H1 (cell line): ENCODE results near the gene KCNK7. TPM values are rescaled to one million over a fixed set of nuclear protein-coding genes. Genes with fewer than 3 reads are reported as not detected.

Experiments used
- CHD1 ChIP-seq: IDR thresholded peaks from 2 replicates; pipeline ENCODE4 v1.6.1; 2012; ENCODE audit warnings: low read depth, low read length, improper control_type of control experiment
- EP300 ChIP-seq, 2 experiments: IDR thresholded peaks; 1 replicate in 1 of 2; 2 replicates in 1 of 2; pipeline ENCODE4 v1.6.1; 2011 to 2012; ENCODE audit warnings: low read depth in 2 of 2, low read length in 2 of 2, mild to moderate bottlenecking in 2 of 2, borderline replicate concordance in 1 of 2, inconsistent platforms in 1 of 2, moderate library complexity in 1 of 2
- GABPA ChIP-seq: IDR thresholded peaks from 2 replicates; pipeline ENCODE4 v1.6.1; 2011; ENCODE audit warnings: mild to moderate bottlenecking, low read length, moderate library complexity, borderline replicate concordance; ENCODE audit not compliant: insufficient read depth
- KDM1A ChIP-seq: fragments of 200-600, 300-600 bp; sonication (generic); IDR thresholded peaks from 2 replicates; pipeline ENCODE4 v1.7.1; 2016; ENCODE audit warnings: mild to moderate bottlenecking, low read length, borderline replicate concordance
- SP2 ChIP-seq: IDR thresholded peaks from 2 replicates; pipeline ENCODE4 v1.6.1; 2012; ENCODE audit warnings: mild to moderate bottlenecking, low read length, inconsistent platforms
- YY1 ChIP-seq: IDR thresholded peaks from 2 replicates; pipeline ENCODE4 v1.6.1; 2011; ENCODE audit warnings: low read depth, mild to moderate bottlenecking, low read length
- polyA plus RNA-seq, 7 experiments: library from polyadenylated mRNA; depleted of rRNA in 3 of 7; stranded (reverse) in 5 of 7; unstranded in 2 of 7; fragments of >200 nt in 5 of 7; fragments of 200-250 nt in 2 of 7; gene quantifications; 1 replicate in 5 of 7; 2 replicates in 1 of 7; 4 replicates in 1 of 7; pipeline versions ENCODE4 v1.2.1 to v1.2.3, GENCODE V29; 2011 to 2013; ENCODE audit warnings: missing spikeins in 2 of 7, mixed read lengths in 2 of 7
- total RNA-seq: library from RNA; stranded (reverse); fragmentation: NEBNext Ultra II Directional; extraction: Animal tissue kit (Norgen Biotek cat#: 25700); gene quantifications from 2 replicates; pipeline ENCODE4 v1.2.1, GENCODE V29; 2021
- TF ChIP-seq, protein P1 (sequence below): IDR thresholded peaks from 2 replicates; pipeline ENCODE4 v1.6.1; 2012; ENCODE audit warnings: inconsistent platforms
- TF ChIP-seq, protein P2 (sequence below): fragments of 300-600 bp; sonication (generic); IDR thresholded peaks from 2 replicates; pipeline ENCODE4 v1.7.1; 2012; ENCODE audit warnings: low read length, moderate library complexity, mild to moderate bottlenecking, inconsistent platforms; ENCODE audit not compliant: insufficient replicate concordance

KCNK7 gene
- total and polyA plus RNA-seq, 2 of the 8 experiments (the other 6 are each of a cell fraction or from before 2014, with no cell fraction given): 0.74 to 1.0 TPM

DNA sequence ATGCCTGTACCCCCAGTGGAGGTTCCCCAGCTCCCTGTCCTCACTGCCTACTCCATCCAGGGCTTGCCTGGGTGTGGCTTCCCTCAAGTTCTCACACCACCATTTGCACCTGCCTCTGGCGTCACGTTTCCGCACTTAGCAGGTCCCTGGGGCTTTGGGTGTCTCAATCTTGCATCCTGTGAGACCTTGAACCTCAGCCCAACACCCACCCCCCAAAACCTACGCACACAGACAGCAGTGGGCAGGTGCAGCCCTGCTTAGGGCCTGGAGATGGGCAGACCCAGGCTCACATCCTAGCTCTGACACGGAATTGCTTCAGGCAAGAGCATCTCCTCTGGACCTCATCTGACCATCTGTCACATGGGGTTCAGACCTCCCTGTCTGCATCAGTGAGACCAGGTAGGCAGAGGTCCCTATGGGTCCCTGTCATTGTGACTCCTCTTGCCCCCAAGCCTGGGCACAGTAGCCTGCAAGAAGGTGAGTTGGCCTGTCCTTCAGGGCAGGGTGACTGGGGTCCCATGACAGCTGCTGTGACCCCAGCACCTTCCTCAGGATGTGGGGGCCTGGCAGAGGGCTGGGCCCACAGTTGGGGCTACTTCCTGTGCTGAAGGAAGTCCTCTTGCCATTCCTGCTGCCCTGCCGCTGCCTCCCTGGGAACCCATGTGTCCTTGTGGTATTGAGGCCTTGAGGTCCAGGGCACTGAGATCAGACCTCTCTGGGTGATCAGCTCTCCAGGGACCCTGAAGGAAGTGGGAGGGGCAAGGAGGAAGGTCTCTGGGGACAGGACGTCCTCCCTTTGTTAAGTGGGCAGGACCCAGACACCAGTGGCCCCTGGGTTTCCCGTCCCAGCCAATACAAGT lies 44.3 kb upstream of the KCNK7 start (continued):
- TF ChIP-seq KDM1A (no peak), SP2 (no peak), YY1 (no peak), EP300 (IDR thresholded peaks at IDR 0.05; ENCODE audit: borderline replicate concordance in 1 of 2, low read depth in 2 of 2, low read length in 2 of 2) (no peak), CHD1 (no peak), GABPA (no peak)
- TF ChIP-seq, protein P1, sequence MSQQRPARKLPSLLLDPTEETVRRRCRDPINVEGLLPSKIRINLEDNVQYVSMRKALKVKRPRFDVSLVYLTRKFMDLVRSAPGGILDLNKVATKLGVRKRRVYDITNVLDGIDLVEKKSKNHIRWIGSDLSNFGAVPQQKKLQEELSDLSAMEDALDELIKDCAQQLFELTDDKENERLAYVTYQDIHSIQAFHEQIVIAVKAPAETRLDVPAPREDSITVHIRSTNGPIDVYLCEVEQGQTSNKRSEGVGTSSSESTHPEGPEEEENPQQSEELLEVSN: no peak
- TF ChIP-seq, protein P2, sequence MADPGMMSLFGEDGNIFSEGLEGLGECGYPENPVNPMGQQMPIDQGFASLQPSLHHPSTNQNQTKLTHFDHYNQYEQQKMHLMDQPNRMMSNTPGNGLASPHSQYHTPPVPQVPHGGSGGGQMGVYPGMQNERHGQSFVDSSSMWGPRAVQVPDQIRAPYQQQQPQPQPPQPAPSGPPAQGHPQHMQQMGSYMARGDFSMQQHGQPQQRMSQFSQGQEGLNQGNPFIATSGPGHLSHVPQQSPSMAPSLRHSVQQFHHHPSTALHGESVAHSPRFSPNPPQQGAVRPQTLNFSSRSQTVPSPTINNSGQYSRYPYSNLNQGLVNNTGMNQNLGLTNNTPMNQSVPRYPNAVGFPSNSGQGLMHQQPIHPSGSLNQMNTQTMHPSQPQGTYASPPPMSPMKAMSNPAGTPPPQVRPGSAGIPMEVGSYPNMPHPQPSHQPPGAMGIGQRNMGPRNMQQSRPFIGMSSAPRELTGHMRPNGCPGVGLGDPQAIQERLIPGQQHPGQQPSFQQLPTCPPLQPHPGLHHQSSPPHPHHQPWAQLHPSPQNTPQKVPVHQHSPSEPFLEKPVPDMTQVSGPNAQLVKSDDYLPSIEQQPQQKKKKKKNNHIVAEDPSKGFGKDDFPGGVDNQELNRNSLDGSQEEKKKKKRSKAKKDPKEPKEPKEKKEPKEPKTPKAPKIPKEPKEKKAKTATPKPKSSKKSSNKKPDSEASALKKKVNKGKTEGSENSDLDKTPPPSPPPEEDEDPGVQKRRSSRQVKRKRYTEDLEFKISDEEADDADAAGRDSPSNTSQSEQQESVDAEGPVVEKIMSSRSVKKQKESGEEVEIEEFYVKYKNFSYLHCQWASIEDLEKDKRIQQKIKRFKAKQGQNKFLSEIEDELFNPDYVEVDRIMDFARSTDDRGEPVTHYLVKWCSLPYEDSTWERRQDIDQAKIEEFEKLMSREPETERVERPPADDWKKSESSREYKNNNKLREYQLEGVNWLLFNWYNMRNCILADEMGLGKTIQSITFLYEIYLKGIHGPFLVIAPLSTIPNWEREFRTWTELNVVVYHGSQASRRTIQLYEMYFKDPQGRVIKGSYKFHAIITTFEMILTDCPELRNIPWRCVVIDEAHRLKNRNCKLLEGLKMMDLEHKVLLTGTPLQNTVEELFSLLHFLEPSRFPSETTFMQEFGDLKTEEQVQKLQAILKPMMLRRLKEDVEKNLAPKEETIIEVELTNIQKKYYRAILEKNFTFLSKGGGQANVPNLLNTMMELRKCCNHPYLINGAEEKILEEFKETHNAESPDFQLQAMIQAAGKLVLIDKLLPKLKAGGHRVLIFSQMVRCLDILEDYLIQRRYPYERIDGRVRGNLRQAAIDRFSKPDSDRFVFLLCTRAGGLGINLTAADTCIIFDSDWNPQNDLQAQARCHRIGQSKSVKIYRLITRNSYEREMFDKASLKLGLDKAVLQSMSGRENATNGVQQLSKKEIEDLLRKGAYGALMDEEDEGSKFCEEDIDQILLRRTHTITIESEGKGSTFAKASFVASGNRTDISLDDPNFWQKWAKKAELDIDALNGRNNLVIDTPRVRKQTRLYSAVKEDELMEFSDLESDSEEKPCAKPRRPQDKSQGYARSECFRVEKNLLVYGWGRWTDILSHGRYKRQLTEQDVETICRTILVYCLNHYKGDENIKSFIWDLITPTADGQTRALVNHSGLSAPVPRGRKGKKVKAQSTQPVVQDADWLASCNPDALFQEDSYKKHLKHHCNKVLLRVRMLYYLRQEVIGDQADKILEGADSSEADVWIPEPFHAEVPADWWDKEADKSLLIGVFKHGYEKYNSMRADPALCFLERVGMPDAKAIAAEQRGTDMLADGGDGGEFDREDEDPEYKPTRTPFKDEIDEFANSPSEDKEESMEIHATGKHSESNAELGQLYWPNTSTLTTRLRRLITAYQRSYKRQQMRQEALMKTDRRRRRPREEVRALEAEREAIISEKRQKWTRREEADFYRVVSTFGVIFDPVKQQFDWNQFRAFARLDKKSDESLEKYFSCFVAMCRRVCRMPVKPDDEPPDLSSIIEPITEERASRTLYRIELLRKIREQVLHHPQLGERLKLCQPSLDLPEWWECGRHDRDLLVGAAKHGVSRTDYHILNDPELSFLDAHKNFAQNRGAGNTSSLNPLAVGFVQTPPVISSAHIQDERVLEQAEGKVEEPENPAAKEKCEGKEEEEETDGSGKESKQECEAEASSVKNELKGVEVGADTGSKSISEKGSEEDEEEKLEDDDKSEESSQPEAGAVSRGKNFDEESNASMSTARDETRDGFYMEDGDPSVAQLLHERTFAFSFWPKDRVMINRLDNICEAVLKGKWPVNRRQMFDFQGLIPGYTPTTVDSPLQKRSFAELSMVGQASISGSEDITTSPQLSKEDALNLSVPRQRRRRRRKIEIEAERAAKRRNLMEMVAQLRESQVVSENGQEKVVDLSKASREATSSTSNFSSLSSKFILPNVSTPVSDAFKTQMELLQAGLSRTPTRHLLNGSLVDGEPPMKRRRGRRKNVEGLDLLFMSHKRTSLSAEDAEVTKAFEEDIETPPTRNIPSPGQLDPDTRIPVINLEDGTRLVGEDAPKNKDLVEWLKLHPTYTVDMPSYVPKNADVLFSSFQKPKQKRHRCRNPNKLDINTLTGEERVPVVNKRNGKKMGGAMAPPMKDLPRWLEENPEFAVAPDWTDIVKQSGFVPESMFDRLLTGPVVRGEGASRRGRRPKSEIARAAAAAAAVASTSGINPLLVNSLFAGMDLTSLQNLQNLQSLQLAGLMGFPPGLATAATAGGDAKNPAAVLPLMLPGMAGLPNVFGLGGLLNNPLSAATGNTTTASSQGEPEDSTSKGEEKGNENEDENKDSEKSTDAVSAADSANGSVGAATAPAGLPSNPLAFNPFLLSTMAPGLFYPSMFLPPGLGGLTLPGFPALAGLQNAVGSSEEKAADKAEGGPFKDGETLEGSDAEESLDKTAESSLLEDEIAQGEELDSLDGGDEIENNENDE: no peak
